Activated naive CD8-positive, alpha-beta T cell treated with anti-CD3 and anti-CD28 coated beads for 36 hours (primary cell): ENCODE measurements around the gene SPRYD3. TPM values are rescaled to one million over a fixed set of nuclear protein-coding genes. Genes with fewer than 3 reads are reported as not detected.

Experiments used
- DNase-seq: peaks from one replicate; pipeline ENCODE4 v3.0.0; 2021
- H3K27ac Mint-ChIP-seq: one replicate; pipeline ENCODE4 v1.8.0; 2022; ENCODE audit warnings: mild to moderate bottlenecking, moderate library complexity, mixed read lengths
- H3K27me3 Mint-ChIP-seq: one replicate; pipeline ENCODE4 v1.8.0; 2022; ENCODE audit warnings: mild to moderate bottlenecking, mixed read lengths
- H3K36me3 Mint-ChIP-seq: one replicate; pipeline ENCODE4 v1.8.0; 2021; ENCODE audit warnings: mild to moderate bottlenecking, mixed read lengths
- H3K4me1 Mint-ChIP-seq: one replicate; pipeline ENCODE4 v1.8.0; 2021; ENCODE audit warnings: mixed read lengths
- H3K4me3 Mint-ChIP-seq: one replicate; pipeline ENCODE4 v1.8.0; 2022; ENCODE audit warnings: mild to moderate bottlenecking, moderate library complexity, mixed read lengths
- H3K9me3 Mint-ChIP-seq: one replicate; pipeline ENCODE4 v1.8.0; 2022; ENCODE audit warnings: mixed read lengths
- total RNA-seq, 2 experiments: library from RNA; stranded (reverse); gene quantifications; one replicate each; pipeline ENCODE4 v1.2.3, GENCODE V29; 2021

The SPRYD3 gene
- total RNA-seq, 2 experiments from 2014 or later: 23.5 to 25.7 TPM

- Mint-ChIP-seq H3K27me3 (no peaks in the 10 kb centered on the region), H3K4me1 (peaks cover 9% of the 10 kb centered on the region), H3K27ac (peak overlapping the region; percentile 94), H3K9me3 (no peaks in the 10 kb centered on the region), H3K4me3 (peak overlapping the region; percentile 92), H3K36me3 (no peaks in the 10 kb centered on the region)
- DNase-seq: peak; percentile 90
These were observed 24.9 kb downstream of the SPRYD3 start for GRCh38 chr12:53054112-53054878.

GRCh38 chr12:53053218-53054111 is 25.7 kb downstream of the SPRYD3 start:
- peak overlapping the region; percentile 94 for H3K27ac Mint-ChIP-seq
- H3K27me3 Mint-ChIP-seq: no peaks in the 10 kb centered on the region
- peak; percentile 59 for DNase-seq
- peak overlapping the region; percentile 92 for H3K4me3 Mint-ChIP-seq
- no peaks in the 10 kb centered on the region for H3K9me3 Mint-ChIP-seq
- H3K4me1 Mint-ChIP-seq: peaks cover 16% of the 10 kb centered on the region
- H3K36me3 Mint-ChIP-seq: no peaks in the 10 kb centered on the region

GRCh38 chr12:53052419-53053217 is 26.6 kb downstream of the SPRYD3 start:
- DNase-seq: no peak
- Mint-ChIP-seq H3K4me1 (peaks cover 20% of the 10 kb centered on the region), H3K27ac (no peak overlapping the region)

GRCh38 chr12:53051881-53052412 is 27.2 kb downstream of the SPRYD3 start:
- Mint-ChIP-seq H3K9me3 (no peaks in the 10 kb centered on the region), H3K4me3 (no peak overlapping the region), H3K36me3 (no peaks in the 10 kb centered on the region), H3K27ac (no peak overlapping the region), H3K4me1 (peaks cover 20% of the 10 kb centered on the region), H3K27me3 (no peaks in the 10 kb centered on the region)
- DNase-seq: no peak

More at GRCh38 chr12:53052419-53053217, 26.6 kb downstream of the SPRYD3 start:
- H3K9me3 Mint-ChIP-seq: no peaks in the 10 kb centered on the region
- no peaks in the 10 kb centered on the region for H3K27me3 Mint-ChIP-seq
- H3K4me3 Mint-ChIP-seq: no peak overlapping the region
- no peaks in the 10 kb centered on the region for H3K36me3 Mint-ChIP-seq

GRCh38 chr12:53051058-53051880 is 27.9 kb downstream of the SPRYD3 start:
- Mint-ChIP-seq H3K27ac (no peak overlapping the region), H3K9me3 (no peaks in the 10 kb centered on the region), H3K36me3 (no peaks in the 10 kb centered on the region), H3K27me3 (peaks cover 2% of the 10 kb centered on the region), H3K4me3 (no peak overlapping the region), H3K4me1 (peaks cover 24% of the 10 kb centered on the region)
- no peak for DNase-seq

GRCh38 chr12:53050426-53051057 is 28.6 kb downstream of the SPRYD3 start:
- Mint-ChIP-seq H3K36me3 (no peaks in the 10 kb centered on the region), H3K4me3 (no peak overlapping the region), H3K27ac (no peak overlapping the region), H3K4me1 (peaks cover 31% of the 10 kb centered on the region), H3K27me3 (peaks cover 7% of the 10 kb centered on the region), H3K9me3 (no peaks in the 10 kb centered on the region)
- no peak for DNase-seq

GRCh38 chr12:53049571-53050318 is 29.4 kb downstream of the SPRYD3 start, which contains the start of gene TNS2:
TNS2 (plus strand) TSS chr12:53050065; CDS start chr12:53050186, 121 bp downstream.
- Mint-ChIP-seq H3K4me3 (no peak within 1 kb of the TSS), H3K4me1 (peaks cover 31% of the 10 kb centered on the region), H3K36me3 (no peaks in the 10 kb centered on the region), H3K27me3 (peaks cover 12% of the 10 kb centered on the region), H3K27ac (no peak within 1 kb of the TSS), H3K9me3 (no peaks in the 10 kb centered on the region)
- no peak for DNase-seq

GRCh38 chr12:53048780-53049401 is 30.3 kb downstream of the SPRYD3 start:
- Mint-ChIP-seq H3K27ac (no peak overlapping the region), H3K36me3 (no peaks in the 10 kb centered on the region), H3K4me3 (no peak overlapping the region), H3K4me1 (peaks cover 26% of the 10 kb centered on the region), H3K27me3 (peaks cover 12% of the 10 kb centered on the region), H3K9me3 (no peaks in the 10 kb centered on the region)
- no peak for DNase-seq

GRCh38 chr12:53048033-53048779 is 31.0 kb downstream of the SPRYD3 start:
- Mint-ChIP-seq H3K4me1 (peaks cover 26% of the 10 kb centered on the region), H3K27me3 (peaks cover 12% of the 10 kb centered on the region), H3K4me3 (no peak overlapping the region), H3K36me3 (no peaks in the 10 kb centered on the region), H3K9me3 (no peaks in the 10 kb centered on the region), H3K27ac (no peak overlapping the region)
- DNase-seq: no peak

- peak; percentile 82 for DNase-seq
- Mint-ChIP-seq H3K4me1 (peaks cover 29% of the 10 kb centered on the region), H3K9me3 (no peaks in the 10 kb centered on the region), H3K27me3 (peaks cover 12% of the 10 kb centered on the region), H3K27ac (no peak overlapping the region), H3K36me3 (no peaks in the 10 kb centered on the region), H3K4me3 (peak overlapping the region; percentile 51)
These were observed 31.8 kb downstream of the SPRYD3 start for GRCh38 chr12:53047221-53048032.

GRCh38 chr12:53046655-53047220 is 32.5 kb downstream of the SPRYD3 start:
- peak; percentile 54 for DNase-seq
- Mint-ChIP-seq H3K9me3 (no peaks in the 10 kb centered on the region), H3K27me3 (peaks cover 12% of the 10 kb centered on the region), H3K27ac (peak overlapping the region; percentile 65), H3K4me1 (peaks cover 31% of the 10 kb centered on the region), H3K36me3 (no peaks in the 10 kb centered on the region), H3K4me3 (peak overlapping the region; percentile 85)
